Measurements from ENCODE around the gene NLRC5.
"Not testable (repeated sequence)": the region's sequence is repeated elsewhere in the genome, so short reads cannot be mapped to it uniquely, and the experiment has no call there.

The NLRC5 gene

GRCh38 chr16:56983211-56983751, 6.1 kb upstream of the NLRC5 start:
- DNase-seq (ENCODE audit: low read depth in 2 of 2), result no peak

GRCh38 chr16:56984639-56985038, 4.7 kb upstream of the NLRC5 start:
- no peak for DNase-seq (ENCODE audit: low read depth in 2 of 2)

- DNase-seq (ENCODE audit: low read depth in 2 of 2), result no peak
Observed at GRCh38 chr16:56985288-56985961, 3.9 kb upstream of the NLRC5 start.

GRCh38 chr16:56985962-56986360, 3.4 kb upstream of the NLRC5 start:
- DNase-seq (ENCODE audit: low read depth in 2 of 2), result no peak

GRCh38 chr16:56986361-56986760, 3.0 kb upstream of the NLRC5 start:
- no peak for DNase-seq (ENCODE audit: low read depth in 2 of 2)

- not testable (repeated sequence) for DNase-seq (ENCODE audit: low read depth in 2 of 2)
Observed at GRCh38 chr16:56986908-56987307, 2.4 kb upstream of the NLRC5 start.

GRCh38 chr16:56987692-56988091, 1.7 kb upstream of the NLRC5 start:
- no peak for DNase-seq (ENCODE audit: low read depth in 2 of 2)

GRCh38 chr16:56988161-56988947, 1.0 kb upstream of the NLRC5 start:
- no peak for DNase-seq (ENCODE audit: low read depth in 2 of 2)

- no peak for DNase-seq (ENCODE audit: low read depth in 2 of 2)
Observed at GRCh38 chr16:56989988-56990387, 631 bp downstream of the NLRC5 start.

GRCh38 chr16:56990407-56991286, 1.3 kb downstream of the NLRC5 start:
- DNase-seq (ENCODE audit: low read depth in 2 of 2), result no peak

- DNase-seq (ENCODE audit: low read depth in 2 of 2), result not testable (repeated sequence)
Observed at GRCh38 chr16:56992431-56992830, 3.1 kb downstream of the NLRC5 start.

GRCh38 chr16:56993204-56993603, 3.8 kb downstream of the NLRC5 start:
- no peak for DNase-seq (ENCODE audit: low read depth in 2 of 2)

GRCh38 chr16:56994311-56994710, 5.0 kb downstream of the NLRC5 start:
- DNase-seq (ENCODE audit: low read depth in 2 of 2), result no peak

GRCh38 chr16:56995136-56995805, 5.9 kb downstream of the NLRC5 start:
- no peak for DNase-seq (ENCODE audit: low read depth in 2 of 2)

- DNase-seq (ENCODE audit: low read depth in 2 of 2), result no peak
Observed at GRCh38 chr16:56997264-56997663, 7.9 kb downstream of the NLRC5 start.

- DNase-seq (ENCODE audit: low read depth in 2 of 2), result no peak
Observed at GRCh38 chr16:56997931-56998330, 8.6 kb downstream of the NLRC5 start.

- no peak for DNase-seq (ENCODE audit: low read depth in 2 of 2)
Observed at GRCh38 chr16:56998352-56998751, 9.0 kb downstream of the NLRC5 start.

- DNase-seq (ENCODE audit: low read depth in 2 of 2), result no peak
Observed at GRCh38 chr16:56998861-56999260, 9.5 kb downstream of the NLRC5 start.

GRCh38 chr16:56999409-57000270, 10.3 kb downstream of the NLRC5 start:
- no peak for DNase-seq (ENCODE audit: low read depth in 2 of 2)

GRCh38 chr16:57000271-57001025, 11.1 kb downstream of the NLRC5 start:
- DNase-seq (ENCODE audit: low read depth in 2 of 2), result peak in 1 of 2 donors; percentile 67

All from stimulated activated CD4-positive, alpha-beta T cell treated with anti-CD3 and anti-CD28 coated beads, Interleukin-15, amount 100 ng/mL, for 48 hours (primary cell).